GM18505 (cell line): ENCODE results near the gene TEX14.

ENCODE experiments used
- ATAC-seq: cut with Tn5 transposase; IDR thresholded peaks from one replicate; pipeline ENCODE4 v1.9.1; 2021; ENCODE audit not compliant: unreplicated experiment
- POLR2A ChIP-seq: IDR thresholded peaks from 4 replicates; pipeline ENCODE4 v1.6.1; 2011; ENCODE audit warnings: borderline replicate concordance; ENCODE audit not compliant: insufficient read depth, insufficient read length; ENCODE audit errors: extremely low read depth

TEX14 gene

GRCh38 chr17:58691701-58692238 is at the start of gene TEX14:
Gene TEX14 (minus strand): TSS chr17:58692045. CDS start chr17:58652001, 40,044 bp downstream.
- TF ChIP-seq POLR2A = no peak
- no peak for ATAC-seq

GRCh38 chr17:58741121-58741625 is 49.3 kb upstream of the TEX14 start:
- no peak for TF ChIP-seq POLR2A
- no peak for ATAC-seq

- ATAC-seq = no peak
- TF ChIP-seq POLR2A = no peak
Observed at GRCh38 chr17:58734811-58735210, 43.0 kb upstream of the TEX14 start.

GRCh38 chr17:58734040-58734439 is 42.2 kb upstream of the TEX14 start:
- no peak for ATAC-seq
- no peak for TF ChIP-seq POLR2A

GRCh38 chr17:58730937-58731336 is 39.1 kb upstream of the TEX14 start:
- no peak for ATAC-seq
- TF ChIP-seq POLR2A = no peak

GRCh38 chr17:58728798-58729197 is 37.0 kb upstream of the TEX14 start:
- TF ChIP-seq POLR2A = no peak

GRCh38 chr17:58722696-58723095 is 30.9 kb upstream of the TEX14 start:
- ATAC-seq = no peak
- TF ChIP-seq POLR2A = no peak

More at GRCh38 chr17:58728798-58729197, 37.0 kb upstream of the TEX14 start:
- ATAC-seq = no peak

GRCh38 chr17:58722274-58722673 is 30.4 kb upstream of the TEX14 start:
- TF ChIP-seq POLR2A = no peak
- ATAC-seq = no peak

GRCh38 chr17:58710948-58711552 is 19.2 kb upstream of the TEX14 start:
- TF ChIP-seq POLR2A = no peak
- no peak for ATAC-seq

- ATAC-seq = no peak
- no peak for TF ChIP-seq POLR2A
Observed at GRCh38 chr17:58706351-58707140, 14.7 kb upstream of the TEX14 start.

GRCh38 chr17:58703916-58704286 is 12.1 kb upstream of the TEX14 start:
- TF ChIP-seq POLR2A = no peak
- ATAC-seq = no peak

GRCh38 chr17:58703137-58703915 is 11.5 kb upstream of the TEX14 start:
- TF ChIP-seq POLR2A = no peak
- ATAC-seq = no peak

GRCh38 chr17:58702708-58703107 is 10.9 kb upstream of the TEX14 start:
- ATAC-seq = no peak
- TF ChIP-seq POLR2A = no peak

GRCh38 chr17:58702045-58702476 is 10.2 kb upstream of the TEX14 start:
- no peak for TF ChIP-seq POLR2A
- no peak for ATAC-seq

GRCh38 chr17:58699771-58700170 is 7.9 kb upstream of the TEX14 start:
- no peak for TF ChIP-seq POLR2A
- ATAC-seq = no peak
